HFF-Myc (cell line): ENCODE data around the gene SCAF11.

Source experiments
- DNase-seq: peaks from one replicate; pipeline ENCODE4 v3.0.0-alpha.2; 2011; ENCODE audit warnings: low read depth; ENCODE audit errors: extremely low read depth
- H3K4me3 ChIP-seq: replicated peaks from 2 replicates; pipeline ENCODE4 v1.5.1; 2011; ENCODE audit warnings: low read depth, mild to moderate bottlenecking, control low read depth, low read length
- TF ChIP-seq, protein P1 (sequence below): IDR thresholded peaks from 2 replicates; pipeline ENCODE4 v1.5.1; 2012; ENCODE audit warnings: mild to moderate bottlenecking, low read depth, low read length, control low read depth; ENCODE audit errors: missing control alignments

Gene SCAF11

DNA sequence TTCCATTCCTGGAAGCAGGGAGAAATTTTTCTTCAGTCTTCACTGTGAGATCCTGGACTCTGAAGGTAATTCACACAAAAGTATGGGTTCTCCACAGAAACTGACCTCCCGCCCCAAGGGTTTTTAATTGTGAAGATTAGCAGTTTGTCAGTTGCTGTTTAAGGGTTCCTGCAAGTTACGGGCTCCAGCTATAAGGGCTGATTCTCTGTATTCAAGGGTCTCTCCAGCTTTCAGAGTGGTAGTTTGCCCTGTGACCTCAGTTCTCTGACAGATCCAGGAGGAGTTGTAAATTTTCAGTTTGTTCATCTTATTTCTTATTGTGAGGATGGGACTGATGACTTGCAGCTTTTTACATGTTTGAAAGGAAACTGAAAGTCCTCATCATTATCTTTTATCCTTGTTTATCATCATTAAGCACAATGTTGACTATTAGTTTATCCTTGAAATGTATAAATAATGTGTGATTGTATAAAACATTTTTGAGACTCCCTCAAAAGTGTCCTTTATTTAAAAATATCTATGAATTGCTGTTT lies 110.9 kb downstream of the SCAF11 start:
- H3K4me3 ChIP-seq: no peak overlapping the region
- no peak for DNase-seq
- TF ChIP-seq, protein P1, sequence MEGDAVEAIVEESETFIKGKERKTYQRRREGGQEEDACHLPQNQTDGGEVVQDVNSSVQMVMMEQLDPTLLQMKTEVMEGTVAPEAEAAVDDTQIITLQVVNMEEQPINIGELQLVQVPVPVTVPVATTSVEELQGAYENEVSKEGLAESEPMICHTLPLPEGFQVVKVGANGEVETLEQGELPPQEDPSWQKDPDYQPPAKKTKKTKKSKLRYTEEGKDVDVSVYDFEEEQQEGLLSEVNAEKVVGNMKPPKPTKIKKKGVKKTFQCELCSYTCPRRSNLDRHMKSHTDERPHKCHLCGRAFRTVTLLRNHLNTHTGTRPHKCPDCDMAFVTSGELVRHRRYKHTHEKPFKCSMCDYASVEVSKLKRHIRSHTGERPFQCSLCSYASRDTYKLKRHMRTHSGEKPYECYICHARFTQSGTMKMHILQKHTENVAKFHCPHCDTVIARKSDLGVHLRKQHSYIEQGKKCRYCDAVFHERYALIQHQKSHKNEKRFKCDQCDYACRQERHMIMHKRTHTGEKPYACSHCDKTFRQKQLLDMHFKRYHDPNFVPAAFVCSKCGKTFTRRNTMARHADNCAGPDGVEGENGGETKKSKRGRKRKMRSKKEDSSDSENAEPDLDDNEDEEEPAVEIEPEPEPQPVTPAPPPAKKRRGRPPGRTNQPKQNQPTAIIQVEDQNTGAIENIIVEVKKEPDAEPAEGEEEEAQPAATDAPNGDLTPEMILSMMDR: no peak

DNA sequence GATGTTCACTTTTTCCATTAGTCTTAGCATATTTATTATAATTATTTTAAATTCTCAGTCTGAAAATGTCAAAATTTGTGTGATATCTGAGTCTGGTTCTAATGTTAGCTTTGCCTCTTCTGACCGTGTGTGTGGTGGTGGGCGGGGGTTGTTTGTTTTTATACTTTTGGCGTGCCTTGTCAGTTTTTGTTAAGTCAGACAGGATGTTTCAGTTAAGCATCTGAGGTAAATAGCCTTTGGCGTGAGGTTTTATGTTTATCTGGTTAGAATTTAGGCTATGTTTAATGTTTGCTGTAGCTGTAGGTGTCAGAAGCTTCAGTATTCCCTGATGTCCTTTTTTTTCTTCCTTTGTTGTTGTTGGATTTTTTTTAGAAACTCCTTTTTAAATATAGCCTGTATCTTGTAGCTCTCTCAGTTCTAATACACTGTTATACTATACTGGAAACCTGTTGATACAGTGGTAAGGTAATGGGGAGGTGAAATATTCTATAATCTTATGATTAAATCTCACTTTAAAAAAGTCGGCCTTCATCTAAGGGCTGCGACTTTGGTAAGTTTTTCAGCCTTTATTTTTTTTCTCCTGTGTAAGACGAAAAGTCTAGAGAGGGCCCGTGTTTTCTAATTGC lies 111.6 kb downstream of the SCAF11 start:
- H3K4me3 ChIP-seq: no peak overlapping the region
- DNase-seq: no peak
- TF ChIP-seq, protein P1: no peak

DNA sequence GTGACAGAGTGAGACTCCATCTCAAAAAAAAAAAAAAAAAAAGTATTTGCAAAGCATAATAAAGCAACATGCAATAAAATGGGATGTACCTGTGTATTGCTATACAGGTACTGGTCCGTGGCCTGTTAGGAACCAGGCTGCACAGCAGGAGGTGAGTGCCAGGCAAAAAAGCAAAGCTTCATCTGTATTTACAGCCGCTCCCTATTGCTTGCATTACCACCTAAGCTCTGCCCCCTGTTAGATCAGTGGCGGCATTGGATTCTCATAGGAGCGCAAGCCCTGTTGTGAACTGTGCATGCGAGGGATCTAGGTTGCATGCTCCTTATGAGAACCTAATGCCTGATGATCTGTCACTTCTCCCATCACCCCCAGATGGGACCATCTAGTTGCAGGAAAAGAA lies 113.3 kb downstream of the SCAF11 start:
- no peak overlapping the region for H3K4me3 ChIP-seq
- TF ChIP-seq, protein P1: no peak
- no peak for DNase-seq

GRCh38 chr12:45872446-45872845 lies 117.9 kb downstream of the SCAF11 start:
- TF ChIP-seq, protein P1: no peak
- H3K4me3 ChIP-seq: no peak overlapping the region
- no peak for DNase-seq
